WTC11 (cell line): ENCODE results near the gene PLA2G2D. TPM values are rescaled to one million over a fixed set of nuclear protein-coding genes. Genes with fewer than 3 reads are reported as not detected.

Experiments
- ATAC-seq: fragments of 200-7000 bp; cut with Tn5 transposase; 2 replicates; pipeline ENCODE4 v1.10.0; 2021; ENCODE audit warnings: mild to moderate bottlenecking, moderate library complexity
- CTCF ChIA-PET: fragments of 300-600 bp; sonication (Branson Sonifier 250); formaldehyde crosslinking; loops from one replicate; lab custom pipeline; 2021; ENCODE audit warnings: antibody characterized with exemption; lab: Charles Lee
- POLR2A ChIA-PET: fragments of 350-600 bp; sonication (Branson Sonifier 250); formaldehyde crosslinking; loops from one replicate; lab custom pipeline; 2021; ENCODE audit warnings: antibody characterized with exemption; lab: Charles Lee
- DNase-seq: peaks from one replicate; pipeline ENCODE4 v3.0.0; 2021; ENCODE audit warnings: low spot score
- H3K27ac Mint-ChIP-seq: 2 replicates; pipeline ENCODE4 v1.8.0; 2021; ENCODE audit warnings: mixed read lengths
- H3K27me3 Mint-ChIP-seq: 2 replicates; pipeline ENCODE4 v1.8.0; 2021; ENCODE audit warnings: low read depth, mild to moderate bottlenecking, moderate library complexity, mixed read lengths
- H3K36me3 Mint-ChIP-seq: 2 replicates; pipeline ENCODE4 v1.8.0; 2021; ENCODE audit warnings: mixed read lengths
- H3K4me1 Mint-ChIP-seq: 2 replicates; pipeline ENCODE4 v1.8.0; 2022; ENCODE audit warnings: mixed read lengths
- H3K4me3 Mint-ChIP-seq: 2 replicates; pipeline ENCODE4 v1.8.0; 2021; ENCODE audit warnings: mild to moderate bottlenecking, moderate library complexity, mixed read lengths
- H3K9me3 Mint-ChIP-seq: 2 replicates; pipeline ENCODE4 v1.8.0; 2021; ENCODE audit warnings: mixed read lengths
- ARID4B ChIP-seq: sonication (generic); formaldehyde crosslinking; IDR thresholded peaks from 2 replicates; pipeline ENCODE4 v1.8.0; 2023; ENCODE audit warnings: missing genetic modification reagents, mild to moderate bottlenecking, borderline replicate concordance
- CREM ChIP-seq: sonication (generic); formaldehyde crosslinking; IDR thresholded peaks from 2 replicates; pipeline ENCODE4 v1.8.1; 2022; ENCODE audit warnings: mild to moderate bottlenecking, missing genetic modification reagents, moderate library complexity
- ELF4 ChIP-seq: sonication (generic); formaldehyde crosslinking; IDR thresholded peaks from 2 replicates; pipeline ENCODE4 v1.8.1; 2022; ENCODE audit warnings: low read depth, mild to moderate bottlenecking, moderate library complexity, missing genetic modification reagents
- ETV6 ChIP-seq: sonication (generic); formaldehyde crosslinking; IDR thresholded peaks from 2 replicates; pipeline ENCODE4 v1.8.1; 2022; ENCODE audit warnings: mild to moderate bottlenecking, missing genetic modification reagents
- FOXK1 ChIP-seq: sonication (generic); formaldehyde crosslinking; IDR thresholded peaks from 2 replicates; pipeline ENCODE4 v1.8.0; 2022; ENCODE audit warnings: mild to moderate bottlenecking, moderate library complexity, missing genetic modification reagents
- FOXP1 ChIP-seq: sonication (generic); formaldehyde crosslinking; IDR thresholded peaks from 2 replicates; pipeline ENCODE4 v1.8.0; 2022; ENCODE audit warnings: missing genetic modification reagents, mild to moderate bottlenecking, moderate library complexity, borderline replicate concordance
- HMGXB4 ChIP-seq: sonication (generic); formaldehyde crosslinking; IDR thresholded peaks from 2 replicates; pipeline ENCODE4 v1.8.1; 2023; ENCODE audit warnings: mild to moderate bottlenecking, moderate library complexity, missing genetic modification reagents
- IRF2 ChIP-seq: sonication (generic); formaldehyde crosslinking; IDR thresholded peaks from 2 replicates; pipeline ENCODE4 v1.8.0; 2022; ENCODE audit warnings: low read depth, missing genetic modification reagents, borderline replicate concordance
- JAZF1 ChIP-seq: fragments of 250-450 bp; sonication (Bioruptor Pico); IDR thresholded peaks from 2 replicates; pipeline ENCODE4 v1.9.0; 2021; ENCODE audit warnings: moderate library complexity, mild to moderate bottlenecking, inconsistent platforms
- KAT7 ChIP-seq: sonication (generic); formaldehyde crosslinking; IDR thresholded peaks from 2 replicates; pipeline ENCODE4 v1.8.1; 2023; ENCODE audit warnings: missing genetic modification reagents, mild to moderate bottlenecking, borderline replicate concordance
- MXD4 ChIP-seq: fragments of 250-450 bp; sonication (Bioruptor Pico); IDR thresholded peaks from 2 replicates; pipeline ENCODE4 v1.8.0; 2021; ENCODE audit warnings: mild to moderate bottlenecking, moderate library complexity, borderline replicate concordance
- MYBL2 ChIP-seq: sonication (generic); formaldehyde crosslinking; IDR thresholded peaks from 2 replicates; pipeline ENCODE4 v1.8.1; 2023; ENCODE audit warnings: mild to moderate bottlenecking, moderate library complexity, missing genetic modification reagents
- NR2C2 ChIP-seq: sonication (generic); formaldehyde crosslinking; IDR thresholded peaks from 2 replicates; pipeline ENCODE4 v1.8.0; 2022; ENCODE audit warnings: mild to moderate bottlenecking, missing genetic modification reagents
- SMAD3 ChIP-seq: sonication (generic); formaldehyde crosslinking; IDR thresholded peaks from 2 replicates; pipeline ENCODE4 v1.8.0; 2022; ENCODE audit warnings: missing genetic modification reagents, mild to moderate bottlenecking, borderline replicate concordance
- SMAD4 ChIP-seq: sonication (generic); formaldehyde crosslinking; IDR thresholded peaks from 2 replicates; pipeline ENCODE4 v1.8.0; 2022; ENCODE audit warnings: mild to moderate bottlenecking, missing genetic modification reagents
- SOX15 ChIP-seq: fragments of 250-450 bp; sonication (Bioruptor Pico); IDR thresholded peaks from 2 replicates; pipeline ENCODE4 v1.9.0; 2021; ENCODE audit warnings: mild to moderate bottlenecking
- TCF7 ChIP-seq: sonication (generic); formaldehyde crosslinking; IDR thresholded peaks from 2 replicates; pipeline ENCODE4 v1.8.0; 2022; ENCODE audit warnings: mild to moderate bottlenecking, low read depth, missing genetic modification reagents, moderate library complexity
- ZNF121 ChIP-seq: sonication (generic); formaldehyde crosslinking; IDR thresholded peaks from 2 replicates; pipeline ENCODE4 v1.8.0; 2023; ENCODE audit warnings: missing genetic modification reagents
- ZNF138 ChIP-seq: sonication (generic); formaldehyde crosslinking; conservative IDR thresholded peaks from 2 replicates; pipeline ENCODE4 v1.8.1; 2022; ENCODE audit warnings: mild to moderate bottlenecking, moderate library complexity, missing genetic modification reagents
- ZNF281 ChIP-seq: sonication (generic); formaldehyde crosslinking; IDR thresholded peaks from 2 replicates; pipeline ENCODE4 v1.8.0; 2023; ENCODE audit warnings: mild to moderate bottlenecking, missing genetic modification reagents
- ZNF671 ChIP-seq: fragments of 250-450 bp; sonication (Bioruptor Pico); IDR thresholded peaks from 2 replicates; pipeline ENCODE4 v1.8.0; 2021; ENCODE audit warnings: mild to moderate bottlenecking
- total RNA-seq: library from RNA; stranded (reverse); gene quantifications from 3 replicates; pipeline ENCODE4 v1.2.3, GENCODE V29; 2021
- TF ChIP-seq, protein P1 (sequence below): fragments of 250-450 bp; sonication (Bioruptor Pico); conservative IDR thresholded peaks from 2 replicates; pipeline ENCODE4 v1.9.0; 2021; ENCODE audit warnings: mild to moderate bottlenecking

PLA2G2D gene
- total RNA-seq, 1 experiment from 2014 or later, result not detected

DNA sequence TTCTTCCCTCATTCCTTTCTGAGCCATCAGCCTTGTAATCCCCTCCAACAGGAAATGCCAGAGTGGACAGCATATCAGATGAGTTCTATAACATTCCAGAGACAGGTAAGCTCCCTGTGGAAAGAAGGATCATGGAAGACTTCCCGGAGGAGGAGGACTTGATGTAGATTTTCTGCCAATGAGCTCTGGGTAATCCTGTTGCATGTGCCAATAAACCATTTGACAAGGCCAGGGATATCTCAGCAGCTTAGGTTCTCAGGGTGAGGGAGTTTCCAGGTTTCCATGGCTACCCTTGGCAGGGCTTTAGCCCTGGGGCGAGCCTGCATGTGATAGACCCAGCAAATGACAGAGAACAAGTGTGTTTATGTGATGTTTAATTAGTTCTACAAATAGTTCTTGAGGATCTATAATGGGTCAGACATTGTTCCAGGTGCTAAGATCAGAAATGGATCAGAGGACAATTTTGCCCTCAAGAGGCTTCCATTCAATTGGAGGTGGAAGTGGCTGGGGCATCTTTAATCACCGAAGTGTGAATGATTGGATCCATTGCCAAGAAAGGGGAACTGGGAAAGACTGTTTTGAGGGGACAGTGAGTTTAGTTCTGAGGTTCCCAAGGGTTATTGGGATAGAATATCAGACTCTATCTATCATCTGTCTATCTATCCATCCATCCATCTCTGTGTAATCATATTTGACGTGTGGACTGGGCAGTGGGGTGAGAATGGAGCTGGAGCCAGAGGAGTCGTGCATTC, 42.5 kb downstream of the PLA2G2D start:
- Mint-ChIP-seq H3K4me3 (no peak overlapping the region), H3K4me1 (peaks cover 30% of the 10 kb centered on the region), H3K27ac (no peak overlapping the region), H3K9me3 (peaks cover 10% of the 10 kb centered on the region; the same call in 1 of the 2 replicates), H3K36me3 (no peaks in the 10 kb centered on the region), H3K27me3 (peaks cover 7% of the 10 kb centered on the region; the same call in 1 of the 2 replicates)
- DNase-seq, result no peak
- POLR2A ChIA-PET, result no interaction called here
- ATAC-seq, result no peak
- no peak for TF ChIP-seq MYBL2
- no peak for TF ChIP-seq ZNF121 (CRISPR knock-in tag)
- no peak for TF ChIP-seq MXD4
- no peak for TF ChIP-seq HMGXB4 (CRISPR knock-in tag)
- no peak for TF ChIP-seq ZNF671
- TF ChIP-seq ZNF281 (CRISPR knock-in tag), result no peak
- TF ChIP-seq SOX15 (CRISPR knock-in tag), result no peak
- TF ChIP-seq KAT7 (CRISPR knock-in tag), result no peak
- no peak for TF ChIP-seq ZNF138
- no peak for TF ChIP-seq NR2C2 (CRISPR knock-in tag)
- TF ChIP-seq FOXP1 (CRISPR knock-in tag), result no peak
- CTCF ChIA-PET, result no interaction called here

DNA sequence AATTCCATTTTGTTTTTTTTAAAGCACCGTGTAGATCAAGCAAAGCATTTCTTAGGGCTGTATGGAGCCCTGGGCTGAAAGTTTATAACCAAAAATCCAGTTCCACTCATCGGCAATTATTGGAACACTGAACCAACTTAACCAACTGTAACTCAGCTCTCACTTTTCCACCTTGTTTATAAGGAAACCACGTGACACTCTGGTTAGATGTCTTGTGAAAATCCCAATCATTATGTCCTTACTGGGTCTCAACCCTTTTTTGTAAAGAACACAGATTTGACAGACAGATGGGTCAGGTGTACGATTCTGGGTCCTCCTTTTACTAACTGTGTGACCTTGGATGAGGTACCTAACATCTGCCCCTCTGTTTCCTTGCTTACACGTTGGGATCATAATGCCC, 43.1 kb downstream of the PLA2G2D start:
- Mint-ChIP-seq H3K27me3 (peaks cover 7% of the 10 kb centered on the region; the same call in 1 of the 2 replicates), H3K36me3 (no peaks in the 10 kb centered on the region), H3K4me3 (no peak overlapping the region), H3K9me3 (peaks cover 10% of the 10 kb centered on the region; the same call in 1 of the 2 replicates), H3K4me1 (peaks cover 29% of the 10 kb centered on the region), H3K27ac (no peak overlapping the region)
- CTCF ChIA-PET, result interaction anchor here (0.7 kb wide), 1 partner anchor 215 kb away, joined by 3 read pairs; the partner anchor contains the start of gene VWA5B1
- no peak for ATAC-seq
- no peak for DNase-seq
- TF ChIP-seq IRF2 (CRISPR knock-in tag), result no peak
- no peak for TF ChIP-seq TCF7
- no peak for TF ChIP-seq ETV6
- TF ChIP-seq ARID4B, result no peak
- TF ChIP-seq HMGXB4 (CRISPR knock-in tag), result no peak
- no peak for TF ChIP-seq JAZF1 (CRISPR knock-in tag)
- no peak for TF ChIP-seq ELF4 (CRISPR knock-in tag)
- TF ChIP-seq CREM (CRISPR knock-in tag), result no peak
- no peak for TF ChIP-seq KAT7 (CRISPR knock-in tag)
- no peak for TF ChIP-seq SMAD4 (CRISPR knock-in tag)
- TF ChIP-seq SMAD3 (CRISPR knock-in tag), result no peak
- TF ChIP-seq, protein P1, sequence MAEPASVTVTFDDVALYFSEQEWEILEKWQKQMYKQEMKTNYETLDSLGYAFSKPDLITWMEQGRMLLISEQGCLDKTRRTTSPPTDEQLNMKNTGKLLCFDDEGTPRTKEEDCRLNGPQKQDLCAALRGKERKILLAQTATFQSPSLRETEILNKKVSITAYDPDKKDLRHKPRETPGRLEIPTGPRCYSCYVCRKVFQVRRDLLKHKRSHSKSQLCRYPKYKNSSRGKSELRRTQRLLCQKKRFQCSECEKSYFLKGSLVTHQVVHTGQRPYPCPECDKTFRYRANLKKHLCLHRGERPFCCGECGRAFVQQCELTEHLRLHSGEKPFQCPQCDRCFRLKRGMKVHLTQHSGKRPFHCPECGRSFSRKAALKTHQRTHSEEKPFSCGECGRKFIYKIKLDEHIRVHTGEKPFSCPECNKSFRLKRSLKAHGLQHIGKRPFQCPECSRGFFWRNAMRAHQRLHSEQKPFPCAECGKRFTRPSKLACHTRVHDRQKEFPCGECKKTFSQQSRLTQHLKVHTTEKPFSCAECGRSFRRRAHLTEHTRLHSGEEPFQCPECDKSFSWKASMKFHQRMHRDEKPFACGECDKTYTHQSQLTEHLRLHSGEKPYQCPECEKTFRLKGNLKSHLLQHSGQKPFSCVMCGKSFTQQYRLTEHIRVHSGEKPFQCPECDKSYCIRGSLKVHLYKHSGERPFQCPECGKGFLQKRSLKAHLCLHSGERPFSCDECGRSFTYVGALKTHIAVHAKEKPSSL, result no peak
- no peak for TF ChIP-seq FOXK1 (CRISPR knock-in tag)
- POLR2A ChIA-PET, result no interaction called here
